Neural progenitor cell (in vitro differentiated cells): ENCODE results near the gene HEXB.

Source experiments
- EZH2phosphoT487 ChIP-seq: fragments of 200-600 bp; sonication (generic); IDR thresholded peaks from 2 replicates; pipeline ENCODE4 v1.6.1; 2017; ENCODE audit warnings: antibody characterized with exemption
- TF ChIP-seq, protein P1 (sequence below): fragments of 200-600 bp; sonication (generic); IDR thresholded peaks from 2 replicates; pipeline ENCODE4 v1.5.1; 2017; ENCODE audit warnings: antibody characterized with exemption, mild to moderate bottlenecking

DNA sequence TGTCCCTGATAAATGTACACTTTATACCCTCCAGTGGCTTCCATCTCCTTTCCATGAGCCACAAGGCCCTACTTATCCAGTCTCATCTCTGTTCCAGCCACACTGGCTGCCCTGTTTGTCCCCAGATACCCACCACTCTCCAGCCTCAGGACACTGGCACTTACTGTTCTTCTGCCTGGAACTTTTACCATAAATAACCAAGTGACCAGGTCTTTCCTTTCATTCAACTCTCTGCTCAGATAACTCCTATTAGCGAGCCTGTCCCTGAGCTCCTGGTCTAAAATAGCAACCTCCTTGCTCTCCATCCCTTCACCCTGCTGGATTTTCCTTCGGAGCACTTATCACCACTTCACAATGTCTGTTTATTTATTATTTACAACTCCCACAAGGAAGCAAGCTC, 27.9 kb upstream of the HEXB start:
- TF ChIP-seq, protein P1, sequence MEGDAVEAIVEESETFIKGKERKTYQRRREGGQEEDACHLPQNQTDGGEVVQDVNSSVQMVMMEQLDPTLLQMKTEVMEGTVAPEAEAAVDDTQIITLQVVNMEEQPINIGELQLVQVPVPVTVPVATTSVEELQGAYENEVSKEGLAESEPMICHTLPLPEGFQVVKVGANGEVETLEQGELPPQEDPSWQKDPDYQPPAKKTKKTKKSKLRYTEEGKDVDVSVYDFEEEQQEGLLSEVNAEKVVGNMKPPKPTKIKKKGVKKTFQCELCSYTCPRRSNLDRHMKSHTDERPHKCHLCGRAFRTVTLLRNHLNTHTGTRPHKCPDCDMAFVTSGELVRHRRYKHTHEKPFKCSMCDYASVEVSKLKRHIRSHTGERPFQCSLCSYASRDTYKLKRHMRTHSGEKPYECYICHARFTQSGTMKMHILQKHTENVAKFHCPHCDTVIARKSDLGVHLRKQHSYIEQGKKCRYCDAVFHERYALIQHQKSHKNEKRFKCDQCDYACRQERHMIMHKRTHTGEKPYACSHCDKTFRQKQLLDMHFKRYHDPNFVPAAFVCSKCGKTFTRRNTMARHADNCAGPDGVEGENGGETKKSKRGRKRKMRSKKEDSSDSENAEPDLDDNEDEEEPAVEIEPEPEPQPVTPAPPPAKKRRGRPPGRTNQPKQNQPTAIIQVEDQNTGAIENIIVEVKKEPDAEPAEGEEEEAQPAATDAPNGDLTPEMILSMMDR: no peak
- no peak for TF ChIP-seq EZH2phosphoT487
